Measurements from ENCODE around the gene PCYOX1L.

The PCYOX1L gene

DNA sequence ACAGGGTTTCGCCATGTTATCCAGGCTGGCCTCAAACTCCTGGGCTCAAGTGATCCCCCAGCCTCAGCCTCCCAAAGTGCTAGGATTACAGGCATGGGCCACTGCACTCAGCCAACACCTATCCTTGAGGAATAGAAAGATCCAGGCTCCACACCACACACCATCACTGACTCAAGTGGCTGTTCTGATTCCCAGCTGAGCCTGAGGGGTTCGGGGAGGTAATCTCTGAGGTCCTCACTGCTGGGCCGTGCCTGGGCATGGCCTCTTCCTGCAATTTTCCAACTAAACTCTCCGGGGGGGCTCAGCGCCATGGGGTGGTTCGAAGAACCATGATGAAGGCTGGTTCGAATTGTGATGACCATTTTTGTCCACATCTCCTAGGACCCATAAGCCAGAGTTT is 52.2 kb downstream of the PCYOX1L start:
- H4K20me1 ChIP-seq (ENCODE audit: insufficient read depth, low read length): no peaks in the 10 kb centered on the region
- no peak overlapping the region for H3K9ac ChIP-seq (ENCODE audit: low read length)
- no peaks in the 10 kb centered on the region for H3K4me1 ChIP-seq (ENCODE audit: insufficient read depth, low read length, severe bottlenecking)
- H3K4me2 ChIP-seq (ENCODE audit: low read length): no peak overlapping the region
- no peaks in the 10 kb centered on the region for H3F3A ChIP-seq (ENCODE audit: insufficient read depth, low read length)
- no peak overlapping the region for H2AFZ ChIP-seq (ENCODE audit: low read length)
- no peak overlapping the region for H3K27ac ChIP-seq (ENCODE audit: low read depth, low read length, poor library complexity, severe bottlenecking)
- no peaks in the 10 kb centered on the region for H3K9me2 ChIP-seq (ENCODE audit: low read depth, low read length)
- TF ChIP-seq, protein P1, sequence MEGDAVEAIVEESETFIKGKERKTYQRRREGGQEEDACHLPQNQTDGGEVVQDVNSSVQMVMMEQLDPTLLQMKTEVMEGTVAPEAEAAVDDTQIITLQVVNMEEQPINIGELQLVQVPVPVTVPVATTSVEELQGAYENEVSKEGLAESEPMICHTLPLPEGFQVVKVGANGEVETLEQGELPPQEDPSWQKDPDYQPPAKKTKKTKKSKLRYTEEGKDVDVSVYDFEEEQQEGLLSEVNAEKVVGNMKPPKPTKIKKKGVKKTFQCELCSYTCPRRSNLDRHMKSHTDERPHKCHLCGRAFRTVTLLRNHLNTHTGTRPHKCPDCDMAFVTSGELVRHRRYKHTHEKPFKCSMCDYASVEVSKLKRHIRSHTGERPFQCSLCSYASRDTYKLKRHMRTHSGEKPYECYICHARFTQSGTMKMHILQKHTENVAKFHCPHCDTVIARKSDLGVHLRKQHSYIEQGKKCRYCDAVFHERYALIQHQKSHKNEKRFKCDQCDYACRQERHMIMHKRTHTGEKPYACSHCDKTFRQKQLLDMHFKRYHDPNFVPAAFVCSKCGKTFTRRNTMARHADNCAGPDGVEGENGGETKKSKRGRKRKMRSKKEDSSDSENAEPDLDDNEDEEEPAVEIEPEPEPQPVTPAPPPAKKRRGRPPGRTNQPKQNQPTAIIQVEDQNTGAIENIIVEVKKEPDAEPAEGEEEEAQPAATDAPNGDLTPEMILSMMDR (IDR thresholded peaks at IDR 0.05; ENCODE audit: low read length): no peak
- TF ChIP-seq EZH2 (IDR thresholded peaks at IDR 0.05; ENCODE audit: borderline replicate concordance, low read length): no peak
- H3K27me3 ChIP-seq (ENCODE audit: insufficient read depth, low read length): no peaks in the 10 kb centered on the region; the same call in 1 of the 2 replicates
- H3K9me3 ChIP-seq (ENCODE audit: low read length): no peaks in the 10 kb centered on the region
- H3K36me3 ChIP-seq (ENCODE audit: insufficient read depth, low read length): no peaks in the 10 kb centered on the region
- H3K4me3 ChIP-seq (ENCODE audit: low read depth, low read length, poor library complexity, severe bottlenecking): no peak overlapping the region
- H3K79me2 ChIP-seq (ENCODE audit: insufficient read depth, low read length): no peaks in the 10 kb centered on the region

DNA sequence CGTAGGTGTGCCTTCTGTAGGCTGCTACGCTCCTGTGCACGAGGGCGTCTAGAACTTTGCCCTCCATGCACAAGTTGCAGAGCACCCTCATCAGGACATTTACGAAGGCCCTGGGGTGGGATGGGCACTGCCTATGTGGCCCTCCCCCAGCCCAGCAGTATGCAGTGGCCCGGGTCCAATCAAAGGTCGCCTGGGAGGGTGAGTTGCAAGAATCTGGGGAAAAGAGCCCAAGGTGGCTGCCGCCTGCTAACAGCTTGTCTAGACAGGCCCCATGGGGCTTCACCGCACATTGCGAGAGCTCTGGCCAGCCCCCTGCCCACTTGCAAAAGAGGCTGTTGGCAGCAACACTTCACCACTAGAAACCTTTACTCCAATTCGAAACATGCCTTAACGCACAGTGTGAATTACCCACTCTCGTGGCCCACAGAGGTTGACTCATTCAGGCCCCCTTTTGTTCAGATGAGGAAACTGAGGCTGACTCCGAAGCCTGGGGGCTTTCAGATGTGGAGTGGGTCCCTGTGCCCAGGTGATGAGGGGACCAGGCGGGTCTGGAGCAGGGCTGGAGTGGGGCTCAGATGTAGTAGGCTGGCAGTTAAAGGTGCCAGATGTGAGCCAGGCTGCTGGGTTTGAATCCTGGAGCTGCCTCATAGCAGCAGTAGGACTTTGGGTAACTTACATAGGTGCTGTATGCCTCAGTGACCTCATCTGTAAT is 53.0 kb downstream of the PCYOX1L start:
- no peaks in the 10 kb centered on the region for H4K20me1 ChIP-seq (ENCODE audit: insufficient read depth, low read length)
- H3K79me2 ChIP-seq (ENCODE audit: insufficient read depth, low read length): no peaks in the 10 kb centered on the region
- H3K4me2 ChIP-seq (ENCODE audit: low read length): no peak overlapping the region
- H2AFZ ChIP-seq (ENCODE audit: low read length): no peak overlapping the region
- no peaks in the 10 kb centered on the region for H3K4me1 ChIP-seq (ENCODE audit: insufficient read depth, low read length, severe bottlenecking)
- no peak overlapping the region for H3K27ac ChIP-seq (ENCODE audit: low read depth, low read length, poor library complexity, severe bottlenecking)
- no peaks in the 10 kb centered on the region for H3K9me2 ChIP-seq (ENCODE audit: low read depth, low read length)
- no peaks in the 10 kb centered on the region for H3F3A ChIP-seq (ENCODE audit: insufficient read depth, low read length)
- TF ChIP-seq EZH2 (IDR thresholded peaks at IDR 0.05; ENCODE audit: borderline replicate concordance, low read length): no peak
- TF ChIP-seq, protein P1 (IDR thresholded peaks at IDR 0.05; ENCODE audit: low read length): no peak
- H3K4me3 ChIP-seq (ENCODE audit: low read depth, low read length, poor library complexity, severe bottlenecking): no peak overlapping the region
- H3K36me3 ChIP-seq (ENCODE audit: insufficient read depth, low read length): no peaks in the 10 kb centered on the region
- H3K27me3 ChIP-seq (ENCODE audit: insufficient read depth, low read length): no peaks in the 10 kb centered on the region; the same call in 1 of the 2 replicates
- H3K9ac ChIP-seq (ENCODE audit: low read length): no peak overlapping the region
- no peaks in the 10 kb centered on the region for H3K9me3 ChIP-seq (ENCODE audit: low read length)

DNA sequence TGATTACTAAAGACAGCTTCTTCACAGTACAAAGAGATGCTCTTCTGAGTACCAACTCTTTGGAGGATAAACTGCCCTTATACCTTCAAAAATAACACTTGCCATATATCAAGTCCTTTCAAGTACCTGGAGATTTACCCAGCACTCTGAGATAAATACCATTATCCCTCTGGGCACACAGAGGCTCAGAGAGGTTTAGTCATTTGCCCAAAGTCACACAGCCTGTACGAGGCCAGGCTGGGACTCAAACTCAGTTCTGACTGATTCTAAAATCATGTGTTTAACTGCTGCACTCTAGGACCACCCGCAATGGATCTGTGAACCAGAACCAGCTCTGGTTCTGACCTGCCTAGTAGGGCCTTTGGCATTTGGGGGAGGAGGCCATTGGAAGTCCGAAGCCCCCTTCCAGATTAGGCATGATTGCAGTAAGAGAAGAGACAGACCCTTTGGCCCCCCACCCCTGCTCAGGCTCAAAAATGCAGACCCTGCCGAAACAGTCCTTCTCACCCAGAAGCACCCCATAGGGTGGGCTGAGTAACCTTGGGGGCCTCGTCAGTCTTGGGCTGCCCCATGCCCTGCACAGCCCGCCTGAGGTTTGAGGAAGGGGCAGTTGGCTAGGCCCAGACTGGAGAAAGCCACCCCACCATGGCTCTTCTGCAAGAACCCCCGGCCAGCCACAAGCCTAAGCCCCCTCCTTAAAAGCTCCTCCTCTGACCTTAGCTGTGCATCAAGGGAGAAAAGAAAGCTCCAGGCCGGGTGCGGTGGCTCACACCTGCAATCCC is 54.1 kb downstream of the PCYOX1L start:
- no peak overlapping the region for H3K9ac ChIP-seq (ENCODE audit: low read length)
- no peaks in the 10 kb centered on the region for H3K36me3 ChIP-seq (ENCODE audit: insufficient read depth, low read length)
- H3K79me2 ChIP-seq (ENCODE audit: insufficient read depth, low read length): no peaks in the 10 kb centered on the region
- H3K4me1 ChIP-seq (ENCODE audit: insufficient read depth, low read length, severe bottlenecking): no peaks in the 10 kb centered on the region
- no peaks in the 10 kb centered on the region for H3F3A ChIP-seq (ENCODE audit: insufficient read depth, low read length)
- H2AFZ ChIP-seq (ENCODE audit: low read length): no peak overlapping the region
- TF ChIP-seq, protein P1 (IDR thresholded peaks at IDR 0.05; ENCODE audit: low read length): no peak
- no peak for TF ChIP-seq EZH2 (IDR thresholded peaks at IDR 0.05; ENCODE audit: borderline replicate concordance, low read length)
- no peak overlapping the region for H3K4me2 ChIP-seq (ENCODE audit: low read length)
- H3K9me3 ChIP-seq (ENCODE audit: low read length): no peaks in the 10 kb centered on the region
- no peaks in the 10 kb centered on the region for H4K20me1 ChIP-seq (ENCODE audit: insufficient read depth, low read length)
- no peak overlapping the region for H3K4me3 ChIP-seq (ENCODE audit: low read depth, low read length, poor library complexity, severe bottlenecking)
- no peaks in the 10 kb centered on the region; the same call in 1 of the 2 replicates for H3K27me3 ChIP-seq (ENCODE audit: insufficient read depth, low read length)
- H3K27ac ChIP-seq (ENCODE audit: low read depth, low read length, poor library complexity, severe bottlenecking): no peak overlapping the region
- H3K9me2 ChIP-seq (ENCODE audit: low read depth, low read length): no peaks in the 10 kb centered on the region

Measured in OCI-LY1 (cell line).